GM21786 (cell line): ENCODE results near the gene TBXAS1.
"Not testable (repeated sequence)": the region's sequence is repeated elsewhere in the genome, so short reads cannot be mapped to it uniquely, and the experiment has no call there.

Experiments used
- ATAC-seq: cut with Tn5 transposase; IDR thresholded peaks from one replicate; pipeline ENCODE4 v1.9.1; 2021; ENCODE audit not compliant: unreplicated experiment

TBXAS1 gene

DNA sequence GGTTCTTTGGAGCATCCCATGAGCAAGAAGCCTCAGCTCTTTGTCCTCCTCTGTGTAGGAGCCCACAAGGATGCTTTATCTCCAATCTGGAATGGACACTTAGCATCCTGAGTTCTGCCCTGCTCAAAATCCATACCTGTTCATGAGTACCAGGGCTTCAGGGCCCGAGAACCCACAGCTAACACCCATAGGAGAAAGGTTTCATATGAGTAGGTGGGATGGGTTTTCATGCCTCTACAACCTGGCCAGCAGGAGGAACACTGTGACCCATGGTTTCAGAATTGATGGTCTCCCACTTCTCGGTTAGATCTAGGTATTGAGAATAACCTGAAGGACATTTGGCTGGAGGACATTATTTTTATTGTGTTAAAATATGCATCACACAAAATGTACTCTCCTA lies 57.8 kb downstream of the TBXAS1 start:
- ATAC-seq = no peak

DNA sequence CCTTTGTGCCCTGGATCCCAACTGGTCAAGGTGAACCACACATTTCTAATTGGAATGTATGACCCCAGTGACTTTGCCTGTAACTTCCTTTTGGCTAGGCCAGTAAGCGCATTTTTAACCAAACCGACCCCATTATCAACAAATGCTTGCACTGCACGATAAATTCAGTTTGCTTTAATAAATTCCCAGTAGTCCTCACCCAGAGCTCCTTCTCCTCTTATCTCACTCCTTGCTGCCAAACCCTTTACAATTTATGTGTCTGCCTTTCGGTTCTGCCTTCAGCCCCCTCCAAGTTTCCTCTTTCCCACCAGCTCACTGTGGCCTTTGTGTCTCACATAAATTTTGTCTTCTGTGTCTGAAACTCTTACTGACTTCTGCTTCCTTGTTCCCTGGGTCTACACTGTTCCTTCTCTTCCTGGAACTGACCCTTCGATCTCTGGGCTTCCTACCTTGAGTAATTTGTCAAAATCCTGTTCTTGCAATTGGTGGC lies 59.0 kb downstream of the TBXAS1 start:
- no peak for ATAC-seq

DNA sequence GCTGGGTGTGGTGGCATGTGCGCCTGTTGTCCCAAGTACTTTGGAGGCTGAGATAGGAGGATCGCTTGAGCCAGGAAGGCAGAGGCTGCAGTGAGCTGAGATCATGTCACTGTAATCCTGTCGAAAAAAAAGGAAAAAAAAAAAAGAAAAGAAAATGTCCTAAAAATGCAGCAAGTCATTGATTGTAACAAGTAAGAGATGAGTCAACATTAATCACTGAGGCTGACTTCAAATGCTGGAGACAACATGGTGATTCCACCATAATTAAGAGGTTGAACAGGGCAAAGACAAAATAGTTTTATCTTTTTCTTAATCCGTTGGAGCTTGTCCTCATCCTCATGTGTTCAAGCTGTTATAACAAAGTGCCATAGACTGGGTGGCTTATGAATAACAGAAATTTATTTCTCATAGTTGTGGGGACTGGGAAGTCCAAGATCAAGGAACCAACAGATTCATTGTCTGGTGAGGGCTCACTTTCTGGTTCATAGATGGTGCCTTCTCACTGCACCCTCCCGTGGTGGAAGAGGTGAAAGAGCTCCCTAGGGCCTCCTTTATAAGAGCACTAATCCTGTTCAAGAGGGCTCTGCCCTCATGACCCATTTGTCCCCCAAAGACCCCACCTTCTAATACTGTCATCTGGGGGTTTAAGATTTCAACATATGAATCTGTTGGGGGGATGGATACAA lies 60.3 kb downstream of the TBXAS1 start:
- ATAC-seq = no peak

DNA sequence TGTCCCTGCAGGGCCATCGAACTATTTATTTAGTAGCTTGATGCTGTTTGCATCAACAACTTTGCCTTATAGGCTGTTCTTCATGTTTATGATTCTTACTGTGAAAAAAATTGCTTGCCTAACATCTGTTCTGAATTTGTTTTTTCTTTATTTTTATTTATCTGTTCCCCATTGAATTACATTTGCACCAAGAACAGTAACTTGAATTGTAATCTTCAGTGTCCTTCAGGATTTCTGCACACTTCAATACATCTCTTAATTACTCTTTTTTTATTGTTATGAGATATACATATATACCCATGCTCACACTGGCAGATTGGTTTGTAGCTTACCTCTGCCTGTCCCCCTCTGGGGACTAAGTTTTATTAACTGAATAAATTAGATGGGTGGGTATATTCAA lies 64.4 kb downstream of the TBXAS1 start:
- ATAC-seq = no peak

DNA sequence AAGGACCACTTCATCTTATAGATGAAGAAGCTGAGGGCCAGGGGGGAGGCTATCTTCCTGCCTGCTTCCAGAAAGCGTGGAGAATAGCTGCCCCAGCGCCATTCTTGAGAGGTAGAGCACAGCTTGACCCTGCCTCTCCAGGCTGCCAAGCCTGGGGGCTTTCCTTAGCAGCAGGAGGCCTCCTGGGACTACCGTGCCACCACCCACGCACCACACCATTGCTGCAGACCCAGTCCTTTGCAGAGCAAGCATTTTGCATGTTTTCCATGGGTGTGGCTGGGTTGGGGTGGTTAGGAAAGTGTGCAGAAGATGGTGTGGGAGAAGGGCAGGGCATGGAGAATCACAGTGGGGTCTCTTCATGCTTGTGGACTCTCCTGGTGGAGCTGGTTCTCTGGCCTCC lies 64.9 kb downstream of the TBXAS1 start:
- ATAC-seq = peak; percentile 75

DNA sequence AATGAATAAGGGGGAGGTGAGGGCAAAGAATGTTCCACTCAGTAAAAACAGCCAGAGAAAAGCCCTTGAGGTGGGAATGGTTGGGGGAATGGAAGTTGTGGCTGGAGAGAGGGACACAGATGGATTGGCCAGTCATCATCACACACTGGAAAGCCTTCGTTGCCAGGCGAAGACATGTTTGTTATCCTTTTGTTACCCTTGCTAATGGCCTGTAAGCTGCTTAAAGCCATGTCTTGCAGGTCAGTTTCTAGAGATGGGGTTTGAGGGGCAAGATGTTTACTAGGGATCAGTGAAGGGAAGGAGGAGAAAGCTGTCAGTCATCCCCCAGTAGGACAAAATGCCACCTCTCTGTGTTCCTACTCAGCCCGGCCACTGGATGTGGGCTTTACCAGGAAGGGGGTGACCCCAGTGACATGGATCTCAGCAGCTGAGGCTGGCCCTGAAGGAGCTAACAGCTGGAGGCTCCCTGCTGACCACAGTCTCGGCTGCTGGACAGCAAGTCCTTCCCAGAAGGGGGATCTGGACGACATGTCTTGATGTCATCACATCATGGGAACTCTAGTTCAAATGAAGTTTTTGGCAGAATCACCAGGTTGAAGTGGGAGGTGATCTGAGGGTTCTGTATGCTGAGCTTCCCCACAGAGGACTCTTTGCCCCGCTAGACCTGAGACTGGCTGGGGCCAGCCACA lies 66.2 kb downstream of the TBXAS1 start:
- ATAC-seq = no peak

DNA sequence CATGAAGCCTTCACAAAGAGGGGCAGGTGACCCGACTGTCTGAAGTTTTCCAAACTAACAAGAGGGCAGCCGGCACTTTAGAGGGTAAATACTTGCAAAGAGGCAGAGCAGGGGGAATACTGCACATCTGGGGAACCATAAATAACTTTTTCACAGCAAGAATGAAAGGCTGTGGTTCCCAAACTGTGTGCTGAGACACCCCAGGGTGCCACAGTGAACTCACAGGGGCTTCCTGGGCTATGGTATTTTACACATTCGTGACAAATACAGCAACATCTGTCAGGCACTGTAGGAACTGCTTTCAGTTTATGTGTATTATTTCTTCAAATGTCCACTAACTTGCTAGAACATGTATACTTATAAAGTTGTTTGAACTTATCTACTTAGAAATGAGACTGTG lies 67.2 kb downstream of the TBXAS1 start:
- no peak for ATAC-seq

DNA sequence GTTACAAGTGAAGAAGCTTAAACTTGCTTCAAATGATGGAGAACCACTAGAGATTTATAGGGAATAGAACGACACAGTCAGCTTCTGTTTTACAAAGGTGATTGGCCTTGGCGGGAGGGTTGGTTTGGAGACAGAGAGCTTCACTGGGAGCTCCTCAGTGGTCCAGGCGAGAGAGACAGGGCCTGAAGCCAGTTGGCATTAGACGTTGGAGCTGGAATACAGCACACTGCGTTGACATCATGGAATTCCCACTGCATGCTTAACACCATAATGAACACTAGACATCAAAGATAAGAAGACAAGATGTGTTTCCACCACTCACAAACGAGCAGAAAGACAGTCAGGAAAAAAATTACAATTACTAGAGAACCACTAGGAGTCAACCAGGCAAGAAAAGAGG lies 67.8 kb downstream of the TBXAS1 start:
- ATAC-seq = no peak

DNA sequence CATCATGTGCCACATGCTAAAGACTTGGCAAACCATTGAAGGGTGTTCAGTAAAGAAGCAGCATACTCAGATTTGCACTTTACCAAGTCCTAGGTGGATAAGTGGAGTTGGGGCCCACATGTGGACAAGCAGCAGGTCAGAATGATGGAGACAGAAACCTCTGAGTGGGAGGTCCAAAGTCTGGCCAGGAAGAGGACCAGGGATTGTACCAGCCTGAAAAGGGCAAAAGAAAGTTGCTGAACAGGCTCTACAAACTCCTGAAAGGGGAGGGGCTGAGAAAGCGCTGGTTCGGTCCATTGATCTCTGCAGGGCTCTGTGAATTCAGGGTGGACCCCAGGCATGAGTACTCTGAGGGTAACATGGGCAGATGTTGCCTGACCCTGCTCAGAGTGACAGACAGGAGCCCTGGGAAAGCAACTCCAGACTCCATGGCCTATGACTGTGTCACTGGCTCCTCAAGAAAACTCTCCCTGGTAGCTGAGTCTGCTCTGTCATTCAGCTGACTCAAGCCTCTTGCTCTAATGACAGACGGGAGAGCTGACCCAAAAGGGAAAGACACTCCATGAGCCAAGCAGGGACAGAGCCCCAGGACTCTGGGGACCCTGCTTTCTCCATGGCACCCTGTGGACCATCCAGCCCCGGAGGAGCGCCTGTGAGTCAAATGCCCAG lies 68.5 kb downstream of the TBXAS1 start:
- ATAC-seq = no peak

DNA sequence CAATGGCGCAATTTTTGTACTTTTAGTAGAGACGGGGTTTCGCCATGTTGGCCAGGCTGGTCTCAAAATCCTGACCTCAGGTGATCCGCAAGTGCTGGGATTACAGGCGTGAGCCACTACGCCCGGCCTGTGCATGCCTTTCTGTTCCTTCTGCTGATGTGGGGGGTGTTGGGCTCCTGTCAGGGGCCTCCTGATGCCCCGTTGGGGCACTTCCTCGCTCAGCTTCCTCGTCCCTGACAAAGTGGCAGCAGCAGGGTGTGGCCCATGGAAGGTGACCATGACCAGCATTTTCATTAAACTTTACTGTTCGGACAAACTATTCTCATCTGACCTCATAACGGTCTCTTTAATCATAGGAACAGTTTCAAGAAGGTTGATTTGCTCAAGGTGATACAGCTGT lies 69.4 kb downstream of the TBXAS1 start:
- no peak for ATAC-seq

DNA sequence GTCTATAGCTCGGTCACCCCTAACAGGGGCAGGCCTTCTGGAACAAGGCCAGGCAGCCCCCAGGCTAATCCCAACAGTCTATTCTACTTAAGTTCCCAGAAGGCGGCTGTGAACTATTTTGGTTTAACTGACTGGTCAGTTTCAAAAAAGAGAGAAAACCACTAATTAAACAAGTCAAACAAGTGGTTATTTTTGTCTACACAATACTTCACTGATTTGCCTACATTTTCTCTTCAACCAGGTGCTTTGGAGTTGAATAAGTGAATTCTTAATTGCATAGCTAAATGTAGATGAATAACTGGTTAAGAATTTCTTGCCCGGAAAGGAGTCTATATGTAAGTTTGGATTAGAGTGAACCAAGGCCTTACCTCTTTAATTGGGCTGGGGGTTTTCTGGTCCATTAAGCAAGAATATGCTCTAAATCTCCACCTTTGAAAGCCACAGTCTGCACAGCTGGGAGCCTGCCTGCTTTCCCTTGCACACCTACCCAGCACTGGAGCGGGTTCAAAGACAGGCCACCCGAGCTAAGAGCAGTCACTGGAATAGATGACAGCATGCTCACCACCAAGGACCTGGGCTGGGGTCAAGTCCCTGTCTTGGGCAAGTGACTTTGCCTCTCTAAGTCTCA lies 70.4 kb downstream of the TBXAS1 start:
- no peak for ATAC-seq

DNA sequence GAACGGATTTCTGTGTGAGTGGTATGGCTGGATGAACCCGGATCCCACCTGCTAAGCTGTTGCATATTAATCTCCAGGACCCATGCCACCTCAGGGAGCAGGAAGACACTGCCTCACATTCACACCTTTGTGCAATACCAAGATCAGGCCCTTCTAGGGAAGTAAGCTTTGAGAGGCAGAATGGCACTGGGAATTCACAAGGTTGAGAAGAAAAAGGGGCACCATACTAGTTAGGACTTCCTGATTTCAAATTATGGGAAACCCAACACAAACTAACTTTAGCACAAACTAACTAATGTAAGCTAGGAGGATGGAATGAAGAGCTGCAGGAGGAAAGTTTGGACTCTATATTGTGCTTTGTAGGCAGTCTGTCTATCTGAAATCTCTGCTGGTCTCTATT lies 71.3 kb downstream of the TBXAS1 start:
- no peak for ATAC-seq

DNA sequence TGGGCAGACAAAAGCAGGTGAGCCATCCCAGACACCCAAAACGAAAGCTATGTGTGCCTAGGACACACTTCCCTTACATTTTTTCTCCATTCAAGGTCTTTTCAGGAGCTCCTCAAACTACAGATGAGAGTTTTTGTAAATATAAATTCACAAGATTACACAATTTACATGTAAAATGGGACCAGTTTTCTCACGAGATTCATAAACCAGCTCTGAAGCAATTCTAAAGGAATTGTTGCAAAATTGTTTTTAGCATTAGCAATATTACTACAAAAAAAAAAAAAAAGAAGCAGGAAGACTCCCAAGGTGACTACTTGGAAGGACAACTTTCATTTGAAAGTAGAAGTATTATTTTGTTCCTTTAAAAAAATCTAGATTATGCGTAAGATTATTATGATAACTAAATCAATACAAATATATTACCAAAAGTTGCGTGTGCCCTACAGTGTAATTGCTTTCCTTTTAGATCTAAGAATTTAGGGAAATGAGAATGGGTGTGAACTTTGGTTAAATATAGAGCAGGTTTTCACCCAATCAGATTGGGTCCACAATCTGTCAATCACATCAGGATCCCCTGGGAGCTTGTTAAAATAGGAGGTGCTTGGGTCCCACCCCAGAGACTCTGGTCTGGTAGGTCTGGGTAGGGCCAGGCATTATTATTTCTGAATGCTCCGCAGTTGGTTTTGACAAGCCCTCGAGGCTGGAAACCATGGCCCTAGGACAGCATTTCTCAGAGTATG lies 72.2 kb downstream of the TBXAS1 start:
- ATAC-seq = no peak

DNA sequence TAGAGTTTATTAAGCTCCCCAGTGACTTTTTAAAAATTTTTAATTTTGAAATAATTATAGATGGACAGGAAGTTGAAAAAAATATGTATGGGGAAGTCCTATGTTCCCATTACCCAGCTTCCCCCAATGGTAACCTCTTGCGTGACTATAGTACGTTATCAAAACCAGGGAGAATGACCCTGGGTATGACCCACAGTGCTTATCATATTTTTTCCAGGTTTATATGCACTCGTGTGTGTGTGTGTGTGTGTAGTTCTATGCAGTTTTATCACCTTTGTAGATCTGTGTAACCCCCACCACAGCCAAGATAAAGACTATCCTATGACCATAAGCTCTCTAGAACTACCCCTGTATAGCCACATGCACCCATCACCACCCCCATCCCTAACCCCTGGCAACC lies 72.8 kb downstream of the TBXAS1 start:
- no peak for ATAC-seq

DNA sequence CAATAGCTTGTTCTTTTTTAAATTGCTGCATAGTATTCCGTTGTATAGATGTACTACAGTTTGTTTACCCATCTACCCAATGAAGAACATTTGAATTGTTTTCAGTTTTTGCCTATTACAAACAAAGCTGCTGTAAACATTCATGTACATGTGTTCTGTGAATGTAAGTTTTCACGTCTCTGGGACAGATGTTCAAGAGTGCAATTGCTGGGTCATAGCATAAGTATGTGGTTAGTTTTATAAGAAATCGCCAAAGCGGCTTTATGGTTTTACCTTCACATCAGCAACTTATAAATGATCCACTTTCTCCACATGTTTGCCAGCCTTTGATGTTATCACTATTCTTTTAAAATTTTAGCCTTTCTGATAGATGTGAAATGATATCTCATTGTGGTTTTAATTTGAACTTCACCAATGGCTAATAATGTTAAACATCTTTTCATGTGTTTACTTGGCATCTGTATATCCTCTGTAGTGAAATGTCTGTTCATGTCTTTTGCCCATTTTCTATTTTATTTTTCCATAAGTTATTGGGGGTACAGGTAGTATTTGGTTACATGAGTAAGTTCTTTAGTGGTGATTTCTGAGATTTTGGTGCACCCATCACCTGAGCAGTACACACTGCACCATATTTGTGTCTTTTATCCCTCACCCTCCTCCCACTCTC lies 73.5 kb downstream of the TBXAS1 start:
- no peak for ATAC-seq

DNA sequence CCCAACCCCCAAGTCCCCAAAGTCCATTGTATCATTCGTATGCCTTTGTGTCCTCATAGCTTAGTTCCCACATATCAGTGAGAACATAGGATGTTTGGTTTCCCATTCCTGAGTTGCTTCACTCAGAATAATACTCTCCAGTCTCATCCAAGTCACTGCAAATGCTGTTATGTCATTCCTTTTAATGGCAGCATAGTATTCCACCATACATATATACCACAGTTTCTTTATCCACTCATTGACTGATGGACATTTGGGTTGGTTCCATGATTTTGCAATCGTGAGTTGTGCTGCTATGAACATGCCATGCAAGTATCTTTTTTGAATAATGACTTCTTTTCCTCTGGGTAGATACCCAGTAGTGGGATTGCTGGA lies 74.0 kb downstream of the TBXAS1 start:
- not testable (repeated sequence) for ATAC-seq

DNA sequence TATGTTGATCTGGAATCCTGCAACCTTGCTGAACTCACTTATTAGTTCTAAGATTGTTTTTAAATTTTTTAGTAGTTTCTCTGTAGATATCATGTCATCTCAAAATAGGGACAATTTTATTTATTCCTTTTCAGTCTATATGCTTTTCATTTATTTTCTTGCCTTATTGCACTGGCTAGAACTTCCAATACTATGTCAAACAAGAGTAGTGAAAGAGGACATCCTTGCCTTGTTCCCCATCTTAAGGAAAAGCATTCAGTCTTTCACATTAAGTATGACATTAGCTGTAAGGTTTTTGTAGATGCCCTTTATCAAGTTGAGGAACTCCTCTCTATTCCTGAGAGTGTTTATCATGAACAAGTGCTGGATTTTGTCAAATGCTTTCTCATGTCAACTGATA lies 77.8 kb downstream of the TBXAS1 start:
- ATAC-seq = no peak

DNA sequence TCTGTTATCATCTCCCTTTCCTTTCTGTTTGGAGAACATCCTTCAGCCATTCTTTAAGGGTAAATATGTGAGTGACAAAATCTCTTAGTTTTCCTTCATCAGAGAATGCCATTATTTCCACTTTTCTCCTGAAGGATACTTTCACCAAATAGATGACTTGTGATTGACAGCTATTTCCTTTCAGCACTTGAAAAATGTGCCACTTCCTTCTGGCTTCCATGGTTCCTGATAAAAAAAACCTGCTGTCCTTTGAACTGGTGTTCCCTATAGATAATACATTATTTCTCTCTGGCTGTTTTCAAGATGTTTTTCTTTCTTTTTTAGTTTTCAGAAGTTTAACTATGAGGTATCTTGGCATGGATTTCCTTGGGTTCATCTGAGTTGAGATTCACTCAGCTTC lies 79.7 kb downstream of the TBXAS1 start:
- no peak for ATAC-seq

DNA sequence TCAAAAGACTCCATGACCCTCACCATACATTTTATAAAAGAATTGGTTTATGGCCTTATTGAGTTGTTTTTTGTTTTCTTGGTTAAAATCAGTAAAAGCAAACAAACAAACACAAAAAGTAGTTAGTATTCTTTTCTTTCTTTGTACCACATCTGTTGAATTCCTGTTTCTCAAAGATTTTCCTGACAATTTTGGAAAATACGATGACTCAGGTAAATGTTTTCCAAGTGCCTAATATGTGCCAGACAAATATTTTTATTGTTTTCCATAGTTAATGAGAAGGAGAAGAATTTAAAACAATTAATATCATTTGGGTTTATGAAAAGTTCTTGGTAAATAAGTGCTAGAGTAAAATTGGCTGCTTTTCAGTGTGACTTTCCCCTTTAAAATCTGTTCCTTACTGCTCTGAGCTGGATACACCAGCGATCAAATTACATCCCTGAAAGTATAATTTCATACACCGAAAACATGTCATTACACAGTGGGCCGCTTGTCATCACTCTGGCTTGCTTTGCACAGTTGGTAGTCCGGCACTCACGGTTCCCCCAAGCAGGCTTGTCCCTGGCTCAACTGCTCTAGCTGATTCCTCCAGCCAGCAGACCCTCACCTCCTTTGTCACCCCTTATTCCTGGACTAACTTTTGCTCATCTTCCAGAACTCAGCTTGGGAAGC lies 80.5 kb downstream of the TBXAS1 start:
- ATAC-seq = no peak
